H9 (cell line): ENCODE measurements around the gene TMEM161A. TPM values are rescaled to one million over a fixed set of nuclear protein-coding genes. Genes with fewer than 3 reads are reported as not detected.

Experiments
- DNase-seq: peaks from one replicate; pipeline ENCODE4 v3.0.0-alpha.2; 2017
- H2AFZ ChIP-seq: one replicate; pipeline ENCODE4 v1.6.1; 2013; ENCODE audit warnings: mild to moderate bottlenecking, low read length, control low read depth, moderate library complexity
- H2AK5ac ChIP-seq: 2 replicates; pipeline ENCODE4 v1.6.1; 2013; ENCODE audit warnings: low read length, control low read depth, mixed read lengths; ENCODE audit not compliant: insufficient read length
- H2BK120ac ChIP-seq: one replicate; pipeline ENCODE4 v1.6.1; 2013; ENCODE audit warnings: low read depth, mild to moderate bottlenecking, low read length, control low read depth, inconsistent platforms; ENCODE audit not compliant: poor library complexity, severe bottlenecking
- H2BK12ac ChIP-seq: 2 replicates; pipeline ENCODE4 v1.6.1; 2013; ENCODE audit warnings: low read length, control low read depth, mixed read lengths, low read depth; ENCODE audit not compliant: insufficient read length
- H2BK15ac ChIP-seq: 2 replicates; pipeline ENCODE4 v1.6.1; 2013; ENCODE audit warnings: low read depth, low read length, control low read depth
- H2BK20ac ChIP-seq: one replicate; pipeline ENCODE4 v1.6.1; 2013; ENCODE audit warnings: low read depth, mild to moderate bottlenecking, low read length, control low read depth, inconsistent platforms; ENCODE audit not compliant: poor library complexity, severe bottlenecking
- H2BK5ac ChIP-seq: 2 replicates; pipeline ENCODE4 v1.6.1; 2013; ENCODE audit warnings: low read length, control low read depth, mixed read lengths; ENCODE audit not compliant: insufficient read length
- H3K14ac ChIP-seq: 2 replicates; pipeline ENCODE4 v1.6.1; 2013; ENCODE audit warnings: low read length, control low read depth; ENCODE audit not compliant: insufficient read depth
- H3K18ac ChIP-seq: 2 replicates; pipeline ENCODE4 v1.6.1; 2013; ENCODE audit warnings: low read depth, mild to moderate bottlenecking, mixed read lengths, low read length, control low read depth; ENCODE audit not compliant: insufficient read length
- H3K23ac ChIP-seq: 2 replicates; pipeline ENCODE4 v1.6.1; 2013; ENCODE audit warnings: low read length, control low read depth, mixed read lengths, low read depth; ENCODE audit not compliant: insufficient read length
- H3K23me2 ChIP-seq: 2 replicates; pipeline ENCODE4 v1.6.1; 2013; ENCODE audit warnings: low read depth, mild to moderate bottlenecking, mixed read lengths, low read length, control low read depth; ENCODE audit not compliant: insufficient read length, poor library complexity, severe bottlenecking
- H3K27ac ChIP-seq: 2 replicates; pipeline ENCODE4 v1.5.1; 2013; ENCODE audit warnings: low read length, control low read depth, mixed read lengths, low read depth; ENCODE audit not compliant: insufficient read length
- H3K27me3 ChIP-seq: 2 replicates; pipeline ENCODE4 v1.6.1; 2013; ENCODE audit warnings: low read length, control low read depth, inconsistent platforms; ENCODE audit not compliant: insufficient read depth
- H3K4ac ChIP-seq: 2 replicates; pipeline ENCODE4 v1.6.1; 2013; ENCODE audit warnings: low read depth, mild to moderate bottlenecking, control low read depth, inconsistent platforms, low read length, moderate library complexity
- H3K4me1 ChIP-seq: 2 replicates; pipeline ENCODE4 v1.6.1; 2013; ENCODE audit warnings: low read length, control low read depth, inconsistent platforms; ENCODE audit not compliant: insufficient read depth
- H3K4me2 ChIP-seq: 2 replicates; pipeline ENCODE4 v1.6.1; 2013; ENCODE audit warnings: low read length, control low read depth, mixed read lengths; ENCODE audit not compliant: insufficient read length, insufficient read depth
- H3K56ac ChIP-seq: 2 replicates; pipeline ENCODE4 v1.6.1; 2013; ENCODE audit warnings: low read depth, mild to moderate bottlenecking, mixed read lengths, low read length, control low read depth; ENCODE audit not compliant: insufficient read length
- H3K79me1 ChIP-seq: 2 replicates; pipeline ENCODE4 v1.6.1; 2013; ENCODE audit warnings: low read depth, mild to moderate bottlenecking, moderate library complexity, low read length, control low read depth, inconsistent platforms; ENCODE audit not compliant: insufficient read depth, poor library complexity, severe bottlenecking
- H3K79me2 ChIP-seq: 2 replicates; pipeline ENCODE4 v1.6.1; 2013; ENCODE audit warnings: low read length, control low read depth, inconsistent platforms; ENCODE audit not compliant: insufficient read depth
- H3K9ac ChIP-seq: 2 replicates; pipeline ENCODE4 v1.6.1; 2013; ENCODE audit warnings: low read length, control low read depth, mixed read lengths; ENCODE audit not compliant: insufficient read length; ENCODE audit errors: extremely low read depth
- H3K9me3 ChIP-seq: one replicate; pipeline ENCODE4 v1.6.1; 2013; ENCODE audit warnings: low read depth, low read length, inconsistent platforms; ENCODE audit not compliant: control insufficient read depth
- H3T11ph ChIP-seq: one replicate; pipeline ENCODE4 v1.6.1; 2013; ENCODE audit warnings: mild to moderate bottlenecking, low read length, control low read depth, inconsistent platforms
- H4K20me1 ChIP-seq: one replicate; pipeline ENCODE4 v1.6.1; 2013; ENCODE audit not compliant: control insufficient read depth, insufficient read length, insufficient read depth
- H4K5ac ChIP-seq: 2 replicates; pipeline ENCODE4 v1.6.1; 2013; ENCODE audit warnings: low read depth, mild to moderate bottlenecking, mixed read lengths, low read length, control low read depth; ENCODE audit not compliant: insufficient read length
- H4K8ac ChIP-seq: replicated peaks from 2 replicates; pipeline ENCODE4 v1.6.1; 2013; ENCODE audit warnings: low read length, control low read depth, mixed read lengths, low read depth; ENCODE audit not compliant: insufficient read length
- H4K91ac ChIP-seq: 2 replicates; pipeline ENCODE4 v1.6.1; 2013; ENCODE audit warnings: low read depth, mild to moderate bottlenecking, moderate library complexity, mixed read lengths, low read length, control low read depth; ENCODE audit not compliant: insufficient read length
- H3K27ac Mint-ChIP-seq, 3 experiments: 2 replicates in 2 of 3; 3 replicates in 1 of 3; pipeline ENCODE4 v1.8.0; 2020 to 2021; ENCODE audit warnings: mixed read lengths in 3 of 3, mild to moderate bottlenecking in 1 of 3, moderate library complexity in 1 of 3
- H3K27me3 Mint-ChIP-seq: 2 replicates; pipeline ENCODE4 v1.8.0; 2021; ENCODE audit warnings: low read depth, mild to moderate bottlenecking, moderate library complexity, mixed read lengths
- H3K36me3 Mint-ChIP-seq, 3 experiments: 2 replicates in 2 of 3; 3 replicates in 1 of 3; pipeline ENCODE4 v1.8.0; 2020 to 2021; ENCODE audit warnings: low read depth in 3 of 3, mixed read lengths in 3 of 3; ENCODE audit not compliant: insufficient read depth in 1 of 3
- H3K4me1 Mint-ChIP-seq, 2 experiments: 2 replicates each; pipeline ENCODE4 v1.8.0; 2020; ENCODE audit warnings: mixed read lengths in 2 of 2
- H3K4me3 Mint-ChIP-seq, 2 experiments: 2 replicates in 1 of 2; 3 replicates in 1 of 2; pipeline ENCODE4 v1.8.0; 2020 to 2021; ENCODE audit warnings: mild to moderate bottlenecking in 2 of 2, mixed read lengths in 2 of 2, moderate library complexity in 1 of 2
- H3K9me3 Mint-ChIP-seq, 2 experiments: 2 replicates in 1 of 2; 3 replicates in 1 of 2; pipeline ENCODE4 v1.8.0; 2020; ENCODE audit warnings: mild to moderate bottlenecking in 2 of 2, mixed read lengths in 2 of 2, moderate library complexity in 1 of 2
- WGBS: extraction: QIAGEN DNeasy Blood & Tissue Kit; methylation state at CpG from one replicate; pipeline ENCODE4 v1.1.7; 2013; ENCODE audit warnings: missing lambda C conversion rate, low lambda C conversion rate, mixed read lengths; ENCODE audit not compliant: insufficient read length; ENCODE audit errors: extremely low coverage; 5-methylcytosine and 5-hydroxymethylcytosine counted together
- total RNA-seq: library from RNA; stranded (reverse); gene quantifications from 2 replicates; pipeline ENCODE4 v1.2.1, GENCODE V29; 2021
- TF ChIP-seq, protein P1 (sequence below): fragments of 200-600 bp; sonication (generic); conservative IDR thresholded peaks from 3 replicates; pipeline ENCODE4 v1.8.0; 2021; ENCODE audit warnings: antibody characterized with exemption, mild to moderate bottlenecking

Gene TMEM161A
- total RNA-seq, 1 experiment from 2014 or later: 40.9 TPM

DNA sequence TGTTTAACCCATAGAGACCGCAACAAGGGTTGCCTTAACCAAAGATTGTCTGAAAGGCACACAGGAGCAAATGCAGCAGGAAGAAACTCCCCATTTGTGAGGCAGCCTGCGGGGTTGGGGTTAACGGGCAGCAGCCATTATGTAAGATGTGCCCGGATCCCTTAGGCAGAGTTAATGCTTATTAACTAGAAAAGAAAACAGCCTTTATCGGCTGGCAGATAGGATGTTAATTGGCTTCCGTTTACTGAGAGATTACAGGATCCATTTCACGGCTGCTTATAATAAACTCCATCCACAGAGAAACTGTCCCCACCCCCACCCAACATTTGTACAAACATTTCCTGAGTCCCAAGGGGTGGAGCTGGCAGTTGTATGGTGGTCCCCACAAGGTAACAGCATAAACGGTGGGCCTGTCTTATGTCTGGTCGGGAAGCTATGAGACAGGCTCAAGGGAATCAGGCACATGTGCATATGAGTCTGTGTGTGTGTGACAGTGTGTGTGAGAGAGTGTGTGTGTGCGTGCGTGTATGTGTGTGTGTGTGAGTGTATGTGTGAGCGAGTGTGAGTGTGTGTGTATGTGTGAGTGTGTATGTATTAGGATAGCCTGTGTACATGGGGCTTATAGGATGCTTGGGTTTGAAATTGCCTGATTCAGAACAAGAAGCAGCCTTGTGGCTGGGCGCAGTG is 63.9 kb downstream of the TMEM161A start:
- H3K4me3 Mint-ChIP-seq: no peak overlapping the region
- no peak overlapping the region for H2BK20ac ChIP-seq
- H2BK5ac ChIP-seq: no peak overlapping the region
- TF ChIP-seq, protein P1, sequence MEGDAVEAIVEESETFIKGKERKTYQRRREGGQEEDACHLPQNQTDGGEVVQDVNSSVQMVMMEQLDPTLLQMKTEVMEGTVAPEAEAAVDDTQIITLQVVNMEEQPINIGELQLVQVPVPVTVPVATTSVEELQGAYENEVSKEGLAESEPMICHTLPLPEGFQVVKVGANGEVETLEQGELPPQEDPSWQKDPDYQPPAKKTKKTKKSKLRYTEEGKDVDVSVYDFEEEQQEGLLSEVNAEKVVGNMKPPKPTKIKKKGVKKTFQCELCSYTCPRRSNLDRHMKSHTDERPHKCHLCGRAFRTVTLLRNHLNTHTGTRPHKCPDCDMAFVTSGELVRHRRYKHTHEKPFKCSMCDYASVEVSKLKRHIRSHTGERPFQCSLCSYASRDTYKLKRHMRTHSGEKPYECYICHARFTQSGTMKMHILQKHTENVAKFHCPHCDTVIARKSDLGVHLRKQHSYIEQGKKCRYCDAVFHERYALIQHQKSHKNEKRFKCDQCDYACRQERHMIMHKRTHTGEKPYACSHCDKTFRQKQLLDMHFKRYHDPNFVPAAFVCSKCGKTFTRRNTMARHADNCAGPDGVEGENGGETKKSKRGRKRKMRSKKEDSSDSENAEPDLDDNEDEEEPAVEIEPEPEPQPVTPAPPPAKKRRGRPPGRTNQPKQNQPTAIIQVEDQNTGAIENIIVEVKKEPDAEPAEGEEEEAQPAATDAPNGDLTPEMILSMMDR: no peak
- peaks cover 86% of the 10 kb centered on the region for H3K27me3 Mint-ChIP-seq
- no peak overlapping the region for H2BK12ac ChIP-seq
- H2AK5ac ChIP-seq: no peak overlapping the region
- no peak overlapping the region for H3K14ac ChIP-seq
- no peaks in the 10 kb centered on the region for H3K79me2 ChIP-seq
- no peaks in the 10 kb centered on the region for H3K9me3 Mint-ChIP-seq
- H2AFZ ChIP-seq: no peak overlapping the region
- no peak overlapping the region for H4K91ac ChIP-seq
- H3K18ac ChIP-seq: no peak overlapping the region
- peak overlapping the region; percentile 25 for H4K8ac ChIP-seq
- no peaks in the 10 kb centered on the region for H3K4me1 ChIP-seq
- no peaks in the 10 kb centered on the region for H3K9me3 ChIP-seq
- H3K4me2 ChIP-seq: no peak overlapping the region
- H3K27me3 ChIP-seq: no peaks in the 10 kb centered on the region; the same call in 1 of the 2 replicates
- H3K36me3 Mint-ChIP-seq: no peaks in the 10 kb centered on the region; a peak in 1 of 7 replicates
- peaks cover 0 to 2% of the 10 kb centered on the region in 2 experiments; a peak in 1 of 4 replicates for H3K4me1 Mint-ChIP-seq
- no peak overlapping the region for H3K4ac ChIP-seq
- H3K56ac ChIP-seq: no peak overlapping the region
- no peaks in the 10 kb centered on the region for H3K79me1 ChIP-seq
- H3K23ac ChIP-seq: no peak overlapping the region
- 100% methylated on average over 3 of the region's 13 CpGs for WGBS
- DNase-seq: no peak
- no peak overlapping the region for H4K5ac ChIP-seq
- no peak overlapping the region for H3K9ac ChIP-seq
- H2BK120ac ChIP-seq: no peak overlapping the region
- H3K27ac Mint-ChIP-seq: no peak overlapping the region
- no peak overlapping the region for H2BK15ac ChIP-seq
- H4K20me1 ChIP-seq: no peaks in the 10 kb centered on the region
- no peak overlapping the region for H3K27ac ChIP-seq
- H3T11ph ChIP-seq: no peak overlapping the region
- no peaks in the 10 kb centered on the region for H3K23me2 ChIP-seq
